OCI-LY7 (cell line): ENCODE results near the gene MARCHF9.

ENCODE experiments used
- EZH2phosphoT487 ChIP-seq: fragments of 200-600 bp; sonication (generic); IDR thresholded peaks from 2 replicates; pipeline ENCODE4 v1.6.1; 2018; ENCODE audit warnings: low read depth, borderline replicate concordance, mild to moderate bottlenecking, mixed run types, antibody characterized with exemption, low read length, moderate library complexity, mixed read lengths
- TF ChIP-seq, protein P1 (sequence below): fragments of 200-600 bp; sonication (generic); conservative IDR thresholded peaks from 2 replicates; pipeline ENCODE4 v1.5.1; 2014; ENCODE audit warnings: mild to moderate bottlenecking, antibody characterized with exemption, low read length, moderate library complexity, mixed read lengths

GRCh38 chr12:57757771-57758170 lies 2.9 kb downstream of the MARCHF9 start:
- TF ChIP-seq, protein P1, sequence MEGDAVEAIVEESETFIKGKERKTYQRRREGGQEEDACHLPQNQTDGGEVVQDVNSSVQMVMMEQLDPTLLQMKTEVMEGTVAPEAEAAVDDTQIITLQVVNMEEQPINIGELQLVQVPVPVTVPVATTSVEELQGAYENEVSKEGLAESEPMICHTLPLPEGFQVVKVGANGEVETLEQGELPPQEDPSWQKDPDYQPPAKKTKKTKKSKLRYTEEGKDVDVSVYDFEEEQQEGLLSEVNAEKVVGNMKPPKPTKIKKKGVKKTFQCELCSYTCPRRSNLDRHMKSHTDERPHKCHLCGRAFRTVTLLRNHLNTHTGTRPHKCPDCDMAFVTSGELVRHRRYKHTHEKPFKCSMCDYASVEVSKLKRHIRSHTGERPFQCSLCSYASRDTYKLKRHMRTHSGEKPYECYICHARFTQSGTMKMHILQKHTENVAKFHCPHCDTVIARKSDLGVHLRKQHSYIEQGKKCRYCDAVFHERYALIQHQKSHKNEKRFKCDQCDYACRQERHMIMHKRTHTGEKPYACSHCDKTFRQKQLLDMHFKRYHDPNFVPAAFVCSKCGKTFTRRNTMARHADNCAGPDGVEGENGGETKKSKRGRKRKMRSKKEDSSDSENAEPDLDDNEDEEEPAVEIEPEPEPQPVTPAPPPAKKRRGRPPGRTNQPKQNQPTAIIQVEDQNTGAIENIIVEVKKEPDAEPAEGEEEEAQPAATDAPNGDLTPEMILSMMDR: no peak
- TF ChIP-seq EZH2phosphoT487: no peak
